Femur (tissue), 1 donor: ENCODE results near the gene KIF5A.
"Not testable (repeated sequence)": the region's sequence is repeated elsewhere in the genome, so short reads cannot be mapped to it uniquely, and the experiment has no call there.

ENCODE experiments used
- DNase-seq: peaks from one replicate; pipeline ENCODE4 v3.0.0-alpha.2; 2017

Gene KIF5A

GRCh38 chr12:57609101-57609780 lies 59.4 kb downstream of the KIF5A start:
- DNase-seq = no peak

GRCh38 chr12:57609781-57610553 lies 60.1 kb downstream of the KIF5A start:
- peak; percentile 59 for DNase-seq

DNA sequence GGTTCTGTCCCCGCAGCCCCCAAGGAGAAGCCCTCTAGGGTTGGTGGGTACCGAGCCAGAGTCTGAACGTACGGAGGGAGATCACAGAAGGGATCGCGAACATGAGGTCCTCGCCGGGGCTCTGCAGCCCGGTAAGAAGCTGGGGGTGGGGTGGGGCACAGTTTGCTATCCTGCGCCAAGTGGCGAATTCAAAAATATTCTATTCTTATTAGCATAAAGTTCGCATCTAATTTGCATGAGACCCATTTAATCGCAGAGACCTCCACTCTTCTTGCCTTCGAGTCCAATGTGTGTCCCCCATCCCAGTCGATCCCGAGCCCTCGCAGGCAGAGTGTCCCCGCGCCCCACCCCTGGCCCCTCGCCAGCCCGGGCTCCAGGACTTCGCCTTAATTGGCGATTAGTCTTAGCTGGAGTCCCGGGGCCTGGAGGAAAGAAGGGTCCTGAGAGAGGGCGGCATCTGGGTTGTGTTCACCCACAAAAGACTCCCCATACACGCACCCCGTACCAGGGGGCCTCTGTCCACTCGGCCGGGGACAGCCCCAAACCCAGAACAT lies 60.8 kb downstream of the KIF5A start:
- peak; percentile 71 for DNase-seq

DNA sequence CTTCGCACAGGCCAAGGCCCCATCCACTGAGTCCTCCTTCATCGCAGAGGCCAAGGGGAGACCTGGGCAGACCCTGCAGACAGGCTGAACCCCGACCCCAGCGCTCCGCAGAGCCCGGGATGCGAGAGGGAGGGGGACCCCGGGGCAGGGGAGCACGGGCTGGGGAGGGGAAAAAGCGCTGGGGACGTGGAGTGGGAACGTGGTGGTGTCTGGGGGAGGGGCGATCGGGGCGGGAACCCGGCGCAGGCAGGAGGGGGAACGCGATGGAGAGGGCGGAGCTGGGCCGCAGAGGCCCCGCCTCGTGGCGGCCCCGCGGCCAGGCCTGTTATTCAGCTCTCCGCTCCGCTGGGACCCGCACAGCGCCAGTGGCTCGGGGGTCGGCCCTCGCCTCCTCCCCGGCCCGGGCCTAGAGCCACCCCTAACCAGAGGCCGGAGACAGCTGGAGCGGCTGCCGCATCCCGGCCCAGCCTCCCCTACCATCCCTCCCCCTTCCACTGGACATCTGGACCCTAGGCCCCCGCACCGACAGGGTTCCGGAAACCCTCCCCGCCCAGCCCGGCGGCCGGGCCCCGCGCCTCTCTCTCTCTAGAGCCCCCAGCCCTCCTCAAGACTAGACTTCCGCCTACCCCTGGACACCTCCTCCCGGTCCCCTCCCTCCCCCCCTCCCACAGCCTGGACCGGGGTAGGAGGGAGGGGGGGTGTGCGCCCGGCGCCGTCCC lies 61.4 kb downstream of the KIF5A start, which contains the start of gene ARHGEF25:
Gene ARHGEF25, plus strand, starts transcription at position 328 of the 719 bp plus-strand sequence. CDS start 460 bp downstream, outside the sequence.
- DNase-seq = peak; percentile 92

- no peak for DNase-seq
Measured at GRCh38 chr12:57611827-57612710, 62.2 kb downstream of the KIF5A start.

DNA sequence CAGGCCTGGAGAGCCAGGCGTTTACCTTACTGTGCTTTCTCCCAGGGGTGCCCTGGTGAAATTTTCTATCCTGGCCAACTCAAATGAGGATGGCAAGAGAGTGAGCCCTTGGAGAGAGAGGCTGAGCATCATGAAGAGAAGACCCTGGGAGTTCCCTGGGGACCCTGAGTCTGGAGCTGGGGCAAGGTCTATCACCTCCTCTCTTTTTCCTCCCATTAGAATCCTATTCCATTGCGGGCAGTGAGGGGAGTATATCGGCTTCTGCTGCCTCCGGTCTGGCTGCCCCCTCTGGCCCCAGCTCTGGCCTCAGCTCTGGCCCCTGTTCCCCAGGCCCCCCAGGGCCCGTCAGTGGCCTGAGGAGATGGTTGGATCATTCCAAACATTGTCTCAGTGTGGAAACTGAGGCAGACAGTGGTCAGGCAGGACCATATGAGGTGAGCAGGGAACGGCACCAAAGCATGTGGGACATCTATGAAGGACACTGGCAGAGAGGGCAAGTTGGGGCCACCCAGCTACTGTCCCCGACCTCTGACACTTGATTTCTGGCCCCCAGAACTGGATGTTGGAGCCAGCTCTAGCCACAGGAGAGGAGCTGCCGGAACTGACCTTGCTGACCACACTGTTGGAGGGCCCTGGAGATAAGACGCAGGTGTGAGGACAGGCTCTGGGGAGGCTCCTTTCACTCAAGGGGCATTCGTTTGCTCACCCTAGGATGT lies 63.0 kb downstream of the KIF5A start:
- no peak for DNase-seq

- no peak for DNase-seq
Measured at GRCh38 chr12:57613427-57614109, 63.7 kb downstream of the KIF5A start.

DNA sequence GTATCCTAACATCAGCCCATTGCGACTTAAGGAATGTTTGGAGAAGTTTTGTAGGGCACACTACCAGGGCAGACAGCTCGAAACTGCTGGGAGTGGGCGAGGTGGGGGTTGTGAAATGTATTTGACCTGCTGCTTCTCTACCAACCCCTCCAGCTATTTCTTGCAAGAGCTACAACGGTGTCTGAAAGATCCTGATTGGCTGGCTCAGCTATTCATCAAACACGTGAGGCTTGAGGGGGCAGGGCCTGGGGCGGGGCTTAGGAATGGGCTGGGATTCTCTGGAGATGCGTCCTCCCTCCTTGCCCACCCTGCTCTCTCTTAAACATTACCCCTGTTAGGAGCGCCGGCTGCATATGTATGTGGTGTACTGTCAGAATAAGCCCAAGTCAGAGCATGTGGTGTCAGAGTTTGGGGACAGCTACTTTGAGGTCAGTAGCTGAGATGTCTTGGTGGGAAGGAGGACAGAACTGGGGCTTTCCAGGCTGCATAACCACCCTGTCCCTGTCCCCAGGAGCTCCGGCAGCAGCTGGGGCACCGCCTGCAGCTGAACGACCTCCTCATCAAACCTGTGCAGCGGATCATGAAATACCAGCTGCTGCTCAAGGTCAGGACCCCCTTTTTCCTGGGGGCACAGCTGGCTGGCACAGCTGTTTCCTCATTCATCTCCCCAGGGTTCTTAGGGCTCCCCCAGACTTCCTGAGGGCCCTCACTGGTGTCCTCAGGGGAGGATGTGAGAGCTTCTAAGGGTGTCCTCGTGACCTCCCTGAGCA lies 64.5 kb downstream of the KIF5A start:
- no peak for DNase-seq

DNA sequence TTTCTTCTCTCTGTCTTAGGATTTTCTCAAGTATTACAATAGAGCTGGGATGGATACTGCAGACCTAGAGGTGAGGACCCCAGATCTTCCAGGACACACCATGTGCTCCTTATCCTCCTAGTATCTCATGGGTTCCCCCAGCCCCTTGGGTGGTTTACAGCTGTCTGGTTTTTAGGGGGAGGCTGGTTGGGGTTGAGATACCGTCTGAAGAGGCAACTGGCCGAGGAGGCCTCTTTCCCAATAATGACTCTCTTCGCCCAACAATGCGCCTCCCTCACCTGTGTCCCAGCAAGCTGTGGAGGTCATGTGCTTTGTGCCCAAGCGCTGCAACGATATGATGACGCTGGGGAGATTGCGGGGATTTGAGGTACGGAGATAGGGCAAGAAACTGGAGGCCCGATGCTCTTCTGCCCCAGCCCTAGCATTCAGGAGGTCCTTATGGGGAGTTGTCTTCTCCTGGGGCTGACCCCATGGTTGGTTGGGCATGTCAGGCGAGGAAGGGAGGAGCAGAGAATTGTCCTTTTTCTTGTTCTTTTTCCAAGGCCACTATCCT lies 65.2 kb downstream of the KIF5A start:
- DNase-seq = no peak

GRCh38 chr12:57615637-57616036 lies 65.8 kb downstream of the KIF5A start:
- DNase-seq = no peak

DNA sequence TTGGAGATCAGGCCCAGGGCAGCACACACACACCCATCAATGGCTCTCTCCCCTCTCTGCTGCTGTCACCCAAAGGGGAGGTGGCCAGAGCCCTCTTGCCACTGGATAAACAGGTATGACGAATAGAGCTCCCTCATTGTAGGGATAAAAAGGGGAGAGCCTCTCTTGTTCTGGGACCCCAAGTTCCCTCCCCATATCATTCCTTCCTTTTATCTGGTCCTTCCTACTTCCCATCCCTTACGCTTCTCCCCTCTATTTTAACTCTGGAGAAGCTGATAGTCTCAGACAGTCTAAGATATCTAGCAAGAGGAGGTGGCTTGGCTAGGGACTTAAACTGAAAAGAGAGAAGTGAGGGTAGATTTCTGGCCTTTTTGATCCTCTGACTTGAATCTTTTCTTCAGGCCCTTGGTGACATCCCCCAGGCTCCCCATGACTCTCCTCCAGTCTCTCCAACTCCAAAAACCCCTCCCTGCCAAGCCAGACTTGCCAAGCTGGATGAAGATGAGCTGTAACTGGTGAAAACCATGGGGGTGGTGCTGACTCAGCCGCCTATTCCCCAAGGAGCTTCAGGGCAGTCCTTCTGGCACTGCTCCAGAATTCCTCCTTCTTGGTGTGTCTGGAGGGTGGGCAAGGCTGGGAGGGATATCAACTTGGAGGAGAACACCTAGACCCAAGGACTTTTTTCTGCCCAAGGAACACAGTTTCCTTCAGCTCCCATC lies 66.7 kb downstream of the KIF5A start:
- DNase-seq = no peak

GRCh38 chr12:57617942-57618341 lies 68.1 kb downstream of the KIF5A start:
- no peak for DNase-seq

GRCh38 chr12:57618431-57618830 lies 68.6 kb downstream of the KIF5A start:
- not testable (repeated sequence) for DNase-seq

- DNase-seq = no peak
Measured at GRCh38 chr12:57618966-57619433, 69.2 kb downstream of the KIF5A start.

DNA sequence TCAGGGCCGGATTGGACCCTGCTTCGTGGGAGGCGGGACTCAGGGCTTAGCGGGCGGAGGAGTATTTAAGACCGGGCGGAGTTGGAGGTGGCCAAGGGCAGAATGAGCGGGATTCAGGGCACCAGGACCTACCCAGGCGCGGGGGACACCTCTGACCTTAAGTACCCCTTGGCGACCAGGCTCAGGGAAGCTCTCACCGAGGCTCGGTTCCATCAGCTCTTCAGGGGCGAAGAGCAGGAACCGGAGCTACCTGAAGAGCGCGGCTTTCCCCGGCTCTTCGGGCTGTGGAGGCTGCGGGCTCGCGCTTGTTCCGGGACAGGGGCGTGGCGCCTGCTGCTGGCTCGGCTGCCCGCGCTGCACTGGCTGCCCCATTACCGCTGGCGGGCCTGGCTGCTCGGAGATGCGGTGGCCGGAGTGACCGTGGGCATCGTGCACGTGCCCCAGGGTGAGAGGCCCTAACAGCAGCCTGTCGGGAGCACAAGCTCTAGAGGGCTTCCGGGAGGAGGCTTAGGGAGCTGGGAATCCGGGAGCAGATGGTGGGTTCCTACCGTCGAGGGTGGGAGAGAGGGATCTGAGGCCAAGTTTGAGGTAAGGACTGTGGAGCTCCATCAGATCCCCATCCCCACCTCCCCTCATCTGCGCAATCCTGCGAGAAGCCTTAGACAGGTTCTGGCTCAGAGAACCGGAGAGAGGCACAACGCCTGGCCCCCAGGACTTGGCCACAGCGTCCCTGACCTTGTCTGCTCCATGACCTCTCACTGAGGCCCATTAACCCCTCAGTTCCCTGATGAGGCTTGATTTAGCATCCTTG lies 69.8 kb downstream of the KIF5A start:
- DNase-seq = no peak

- DNase-seq = no peak
Measured at GRCh38 chr12:57620245-57620935, 70.5 kb downstream of the KIF5A start.

DNA sequence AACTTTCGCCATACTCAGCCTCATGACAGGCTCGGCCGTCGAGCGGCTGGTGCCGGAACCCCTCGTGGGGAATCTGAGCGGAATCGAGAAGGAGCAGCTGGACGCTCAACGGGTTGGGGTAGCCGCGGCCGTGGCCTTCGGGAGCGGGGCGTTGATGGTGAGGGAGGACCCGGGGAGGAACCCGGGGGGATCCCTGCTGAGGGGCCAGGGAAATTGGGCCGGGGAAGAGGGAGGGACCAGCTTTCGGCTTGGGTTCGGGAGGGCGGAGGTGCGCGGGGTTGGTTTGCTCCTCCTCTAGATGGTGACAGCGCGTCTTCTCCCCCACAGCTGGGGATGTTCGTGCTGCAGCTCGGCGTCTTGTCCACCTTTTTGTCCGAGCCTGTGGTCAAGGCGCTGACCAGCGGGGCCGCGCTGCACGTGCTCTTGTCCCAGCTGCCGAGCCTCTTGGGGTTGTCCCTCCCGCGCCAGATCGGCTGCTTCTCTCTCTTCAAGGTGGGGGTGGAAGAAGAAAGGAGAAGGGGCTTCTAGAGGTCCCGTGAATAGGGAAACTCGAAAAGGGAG lies 71.2 kb downstream of the KIF5A start:
- DNase-seq = no peak
